Activated CD4-positive, alpha-beta T cell treated with anti-CD3 and anti-CD28 coated beads, Interleukin-2, amount 10 ng/mL, durations not matched to agents 7 days and 5 days (primary cell): ENCODE results near the gene KIF1A. TPM values are rescaled to one million over a fixed set of nuclear protein-coding genes. Genes with fewer than 3 reads are reported as not detected.
"Not testable (repeated sequence)": the region's sequence is repeated elsewhere in the genome, so short reads cannot be mapped to it uniquely, and the experiment has no call there.

Experiments used
- CTCF ChIA-PET: fragments of 350-600 bp; sonication (Branson Sonifier 250); formaldehyde crosslinking; loops from one replicate; lab custom pipeline; 2021; ENCODE audit warnings: antibody characterized with exemption; lab: Charles Lee
- POLR2A ChIA-PET: fragments of 350-600 bp; sonication (Branson Sonifier 250); formaldehyde crosslinking; loops from one replicate; lab custom pipeline; 2021; ENCODE audit warnings: antibody characterized with exemption; lab: Charles Lee
- DNase-seq: peaks from one replicate; pipeline ENCODE4 v3.0.0-alpha.2; 2020
- H3K27ac Mint-ChIP-seq: one replicate; pipeline ENCODE4 v1.8.0; 2021; ENCODE audit warnings: mild to moderate bottlenecking, moderate library complexity, mixed read lengths
- H3K27me3 Mint-ChIP-seq: one replicate; pipeline ENCODE4 v1.8.0; 2021; ENCODE audit warnings: mixed read lengths
- H3K36me3 Mint-ChIP-seq: one replicate; pipeline ENCODE4 v1.8.0; 2021; ENCODE audit warnings: low read depth, mixed read lengths
- H3K4me1 Mint-ChIP-seq: one replicate; pipeline ENCODE4 v1.8.0; 2021; ENCODE audit warnings: mixed read lengths
- H3K4me3 Mint-ChIP-seq: one replicate; pipeline ENCODE4 v1.8.0; 2021; ENCODE audit warnings: mild to moderate bottlenecking, moderate library complexity, mixed read lengths
- H3K9me3 Mint-ChIP-seq: one replicate; pipeline ENCODE4 v1.8.0; 2021; ENCODE audit warnings: mixed read lengths
- total RNA-seq, 2 experiments: library from RNA; stranded (reverse); gene quantifications; one replicate each; pipeline ENCODE4 v1.2.3, GENCODE V29; 2021

The KIF1A gene
- total RNA-seq, 2 experiments from 2014 or later: 0.37 to 0.40 TPM

- H3K27ac Mint-ChIP-seq: no peak overlapping the region
- POLR2A ChIA-PET: no interaction called here
- H3K4me1 Mint-ChIP-seq: no peaks in the 10 kb centered on the region
- DNase-seq: no peak
- CTCF ChIA-PET: no interaction called here
- H3K9me3 Mint-ChIP-seq: peaks cover 13% of the 10 kb centered on the region
- peaks cover 2% of the 10 kb centered on the region for H3K36me3 Mint-ChIP-seq
- H3K27me3 Mint-ChIP-seq: peaks cover 4% of the 10 kb centered on the region
- no peak overlapping the region for H3K4me3 Mint-ChIP-seq
Measured at GRCh38 chr2:240856151-240856980, 36.3 kb upstream of the KIF1A start.

GRCh38 chr2:240855670-240856069 lies 35.7 kb upstream of the KIF1A start:
- H3K9me3 Mint-ChIP-seq: peaks cover 13% of the 10 kb centered on the region
- ChIA-PET POLR2A (no interaction called here), CTCF (no interaction called here)
- H3K4me1 Mint-ChIP-seq: no peaks in the 10 kb centered on the region
- H3K4me3 Mint-ChIP-seq: no peak overlapping the region
- DNase-seq: no peak
- no peak overlapping the region for H3K27ac Mint-ChIP-seq
- peaks cover 2% of the 10 kb centered on the region for H3K36me3 Mint-ChIP-seq
- H3K27me3 Mint-ChIP-seq: peaks cover 4% of the 10 kb centered on the region

- ChIA-PET POLR2A (no interaction called here), CTCF (interaction anchor here (2.0 kb wide), 1 partner anchor 20 kb away, joined by 7 read pairs; no protein-coding TSS in a partner anchor)
- no peak overlapping the region for H3K4me3 Mint-ChIP-seq
- peaks cover 14% of the 10 kb centered on the region for H3K9me3 Mint-ChIP-seq
- H3K4me1 Mint-ChIP-seq: no peaks in the 10 kb centered on the region
- H3K27ac Mint-ChIP-seq: no peak overlapping the region
- DNase-seq: no peak
- H3K27me3 Mint-ChIP-seq: no peaks in the 10 kb centered on the region
- H3K36me3 Mint-ChIP-seq: peaks cover 2% of the 10 kb centered on the region
Measured at GRCh38 chr2:240852671-240853314, 32.8 kb upstream of the KIF1A start.

GRCh38 chr2:240851078-240851991 lies 31.3 kb upstream of the KIF1A start:
- H3K9me3 Mint-ChIP-seq: peaks cover 17% of the 10 kb centered on the region
- ChIA-PET CTCF (interaction anchor here (0.6 to 2.0 kb wide), 7 partner anchors 9 to 1027 kb away, joined by 3 to 9 read pairs (median 5); no protein-coding TSS in a partner anchor), POLR2A (interaction anchor here (0.6 kb wide), 1 partner anchor 501 kb away, joined by 3 read pairs; no protein-coding TSS in a partner anchor)
- no peaks in the 10 kb centered on the region for H3K27me3 Mint-ChIP-seq
- DNase-seq: peak; percentile 86
- H3K4me3 Mint-ChIP-seq: no peak overlapping the region
- H3K27ac Mint-ChIP-seq: no peak overlapping the region
- no peaks in the 10 kb centered on the region for H3K4me1 Mint-ChIP-seq
- H3K36me3 Mint-ChIP-seq: peaks cover 2% of the 10 kb centered on the region

- no peaks in the 10 kb centered on the region for H3K27me3 Mint-ChIP-seq
- CTCF ChIA-PET: interaction anchor here (0.6 to 2.0 kb wide), 5 partner anchors 10 to 937 kb away, joined by 3 to 7 read pairs (median 5); no protein-coding TSS in a partner anchor
- H3K27ac Mint-ChIP-seq: no peak overlapping the region
- no peak overlapping the region for H3K4me3 Mint-ChIP-seq
- POLR2A ChIA-PET: no interaction called here
- peaks cover 2% of the 10 kb centered on the region for H3K36me3 Mint-ChIP-seq
- peaks cover 18% of the 10 kb centered on the region for H3K9me3 Mint-ChIP-seq
- no peaks in the 10 kb centered on the region for H3K4me1 Mint-ChIP-seq
- DNase-seq: no peak
Measured at GRCh38 chr2:240850756-240851077, 30.7 kb upstream of the KIF1A start.

GRCh38 chr2:240850026-240850425 lies 30.0 kb upstream of the KIF1A start:
- POLR2A ChIA-PET: no interaction called here
- Mint-ChIP-seq H3K4me3 (no peak overlapping the region), H3K36me3 (peaks cover 2% of the 10 kb centered on the region), H3K9me3 (peaks cover 18% of the 10 kb centered on the region), H3K27me3 (no peaks in the 10 kb centered on the region), H3K27ac (no peak overlapping the region), H3K4me1 (no peaks in the 10 kb centered on the region)
- CTCF ChIA-PET: interaction anchor here (1.1 kb wide), 1 partner anchor 11 kb away, joined by 4 read pairs; no protein-coding TSS in a partner anchor
- DNase-seq: no peak

- CTCF ChIA-PET: interaction anchor here (1.1 kb wide), 1 partner anchor 12 kb away, joined by 4 read pairs; no protein-coding TSS in a partner anchor
Measured at GRCh38 chr2:240848900-240849680, 29.1 kb upstream of the KIF1A start.

GRCh38 chr2:240847817-240848216 lies 27.8 kb upstream of the KIF1A start:
- DNase-seq: no peak
- Mint-ChIP-seq H3K4me1 (no peaks in the 10 kb centered on the region), H3K4me3 (no peak overlapping the region), H3K27ac (no peak overlapping the region), H3K36me3 (no peaks in the 10 kb centered on the region), H3K9me3 (peaks cover 19% of the 10 kb centered on the region), H3K27me3 (peaks cover 7% of the 10 kb centered on the region)
- POLR2A ChIA-PET: no interaction called here
- CTCF ChIA-PET: no interaction called here

More at GRCh38 chr2:240848900-240849680, 29.1 kb upstream of the KIF1A start:
- peaks cover 2% of the 10 kb centered on the region for H3K27me3 Mint-ChIP-seq
- H3K4me3 Mint-ChIP-seq: no peak overlapping the region
- no peaks in the 10 kb centered on the region for H3K4me1 Mint-ChIP-seq
- DNase-seq: no peak
- POLR2A ChIA-PET: no interaction called here
- peaks cover 17% of the 10 kb centered on the region for H3K9me3 Mint-ChIP-seq
- no peak overlapping the region for H3K27ac Mint-ChIP-seq
- H3K36me3 Mint-ChIP-seq: peaks cover 1% of the 10 kb centered on the region

GRCh38 chr2:240846873-240847595 lies 27.0 kb upstream of the KIF1A start:
- CTCF ChIA-PET: interaction anchor here (1.0 to 1.1 kb wide), 2 partner anchors 13 to 15 kb away, joined by 3 read pairs; no protein-coding TSS in a partner anchor
- Mint-ChIP-seq H3K27ac (no peak overlapping the region), H3K36me3 (no peaks in the 10 kb centered on the region), H3K4me3 (no peak overlapping the region), H3K4me1 (no peaks in the 10 kb centered on the region), H3K27me3 (peaks cover 7% of the 10 kb centered on the region), H3K9me3 (peaks cover 19% of the 10 kb centered on the region)
- POLR2A ChIA-PET: no interaction called here
- no peak for DNase-seq

- H3K27me3 Mint-ChIP-seq, DNase-seq, H3K36me3 Mint-ChIP-seq, H3K27ac Mint-ChIP-seq, H3K4me1 Mint-ChIP-seq, H3K4me3 Mint-ChIP-seq, POLR2A ChIA-PET: not testable (repeated sequence)
- peaks cover 19% of the 10 kb centered on the region for H3K9me3 Mint-ChIP-seq
- CTCF ChIA-PET: interaction anchor here (1.0 to 1.1 kb wide), 2 partner anchors 12 to 16 kb away, joined by 3 read pairs; no protein-coding TSS in a partner anchor
Measured at GRCh38 chr2:240846309-240846708, 26.3 kb upstream of the KIF1A start.

GRCh38 chr2:240840435-240841060 lies 20.5 kb upstream of the KIF1A start:
- Mint-ChIP-seq H3K27me3 (peaks cover 12% of the 10 kb centered on the region), H3K9me3 (peaks cover 14% of the 10 kb centered on the region), H3K27ac (peak overlapping the region; percentile 5), H3K4me1 (no peaks in the 10 kb centered on the region), H3K4me3 (no peak overlapping the region), H3K36me3 (no peaks in the 10 kb centered on the region)
- POLR2A ChIA-PET: no interaction called here
- DNase-seq: peak; percentile 34
- CTCF ChIA-PET: interaction anchor here (1.2 to 2.7 kb wide), 3 partner anchors 11 to 327 kb away, joined by 3 to 9 read pairs (median 6); no protein-coding TSS in a partner anchor
